Parathyroid adenoma (tissue), 2 donors: Measurements from ENCODE around the gene RTN4.
"Not testable (repeated sequence)": the region's sequence is repeated elsewhere in the genome, so short reads cannot be mapped to it uniquely, and the experiment has no call there.

Experiments used
- H2AFZ ChIP-seq: fragments of 300-600 bp; sonication (generic); one replicate; pipeline ENCODE4 v1.7.0; 2017; ENCODE audit warnings: antibody characterized with exemption, mild to moderate bottlenecking
- H3K27ac ChIP-seq: fragments of 300-600 bp; sonication (generic); one replicate; pipeline ENCODE4 v1.7.0; 2017
- H3K27me3 ChIP-seq: fragments of 300-600 bp; sonication (generic); one replicate; pipeline ENCODE4 v1.7.0; 2017; ENCODE audit warnings: low read length; ENCODE audit not compliant: control insufficient read depth, insufficient read depth
- H3K36me3 ChIP-seq: fragments of 300-600 bp; sonication (generic); one replicate; pipeline ENCODE4 v1.7.0; 2017; ENCODE audit warnings: low read length; ENCODE audit not compliant: control insufficient read depth, insufficient read depth
- H3K4me1 ChIP-seq: fragments of 300-600 bp; sonication (generic); one replicate; pipeline ENCODE4 v1.7.0; 2017; ENCODE audit warnings: control low read depth
- H3K4me2 ChIP-seq: fragments of 300-600 bp; sonication (generic); one replicate; pipeline ENCODE4 v1.7.0; 2017; ENCODE audit warnings: low read length
- H3K4me3 ChIP-seq: fragments of 300-600 bp; sonication (generic); one replicate; pipeline ENCODE4 v1.7.0; 2017; ENCODE audit warnings: low read depth, low read length
- H3K79me2 ChIP-seq: fragments of 300-600 bp; sonication (generic); one replicate; pipeline ENCODE4 v1.7.0; 2017; ENCODE audit warnings: control low read depth
- H3K9ac ChIP-seq: fragments of 300-600 bp; sonication (generic); one replicate; pipeline ENCODE4 v1.7.0; 2017; ENCODE audit warnings: mild to moderate bottlenecking
- H3K9me3 ChIP-seq: fragments of 300-600 bp; sonication (generic); one replicate; pipeline ENCODE4 v1.7.0; 2017; ENCODE audit warnings: low read length; ENCODE audit not compliant: control insufficient read depth
- TF ChIP-seq, protein P1 (sequence below): fragments of 300-600 bp; sonication (generic); IDR thresholded peaks from one replicate; pipeline ENCODE4 v1.7.0; 2017; ENCODE audit warnings: antibody characterized with exemption, mild to moderate bottlenecking
- donor health status: primary hyperparathyroidism.

Gene RTN4

GRCh38 chr2:55096586-55096985 is 46.3 kb upstream of the RTN4 start:
- Histone ChIP-seq H2AFZ (peak overlapping the region; percentile 0), H3K27ac (no peak overlapping the region), H3K27me3 (no peaks in the 10 kb centered on the region), H3K4me3 (no peak overlapping the region), H3K4me1 (peaks cover 19% of the 10 kb centered on the region), H3K36me3 (no peaks in the 10 kb centered on the region), H3K9me3 (no peaks in the 10 kb centered on the region), H3K79me2 (no peaks in the 10 kb centered on the region), H3K4me2 (no peak overlapping the region), H3K9ac (no peak overlapping the region)
- TF ChIP-seq, protein P1, sequence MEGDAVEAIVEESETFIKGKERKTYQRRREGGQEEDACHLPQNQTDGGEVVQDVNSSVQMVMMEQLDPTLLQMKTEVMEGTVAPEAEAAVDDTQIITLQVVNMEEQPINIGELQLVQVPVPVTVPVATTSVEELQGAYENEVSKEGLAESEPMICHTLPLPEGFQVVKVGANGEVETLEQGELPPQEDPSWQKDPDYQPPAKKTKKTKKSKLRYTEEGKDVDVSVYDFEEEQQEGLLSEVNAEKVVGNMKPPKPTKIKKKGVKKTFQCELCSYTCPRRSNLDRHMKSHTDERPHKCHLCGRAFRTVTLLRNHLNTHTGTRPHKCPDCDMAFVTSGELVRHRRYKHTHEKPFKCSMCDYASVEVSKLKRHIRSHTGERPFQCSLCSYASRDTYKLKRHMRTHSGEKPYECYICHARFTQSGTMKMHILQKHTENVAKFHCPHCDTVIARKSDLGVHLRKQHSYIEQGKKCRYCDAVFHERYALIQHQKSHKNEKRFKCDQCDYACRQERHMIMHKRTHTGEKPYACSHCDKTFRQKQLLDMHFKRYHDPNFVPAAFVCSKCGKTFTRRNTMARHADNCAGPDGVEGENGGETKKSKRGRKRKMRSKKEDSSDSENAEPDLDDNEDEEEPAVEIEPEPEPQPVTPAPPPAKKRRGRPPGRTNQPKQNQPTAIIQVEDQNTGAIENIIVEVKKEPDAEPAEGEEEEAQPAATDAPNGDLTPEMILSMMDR, result no peak

DNA sequence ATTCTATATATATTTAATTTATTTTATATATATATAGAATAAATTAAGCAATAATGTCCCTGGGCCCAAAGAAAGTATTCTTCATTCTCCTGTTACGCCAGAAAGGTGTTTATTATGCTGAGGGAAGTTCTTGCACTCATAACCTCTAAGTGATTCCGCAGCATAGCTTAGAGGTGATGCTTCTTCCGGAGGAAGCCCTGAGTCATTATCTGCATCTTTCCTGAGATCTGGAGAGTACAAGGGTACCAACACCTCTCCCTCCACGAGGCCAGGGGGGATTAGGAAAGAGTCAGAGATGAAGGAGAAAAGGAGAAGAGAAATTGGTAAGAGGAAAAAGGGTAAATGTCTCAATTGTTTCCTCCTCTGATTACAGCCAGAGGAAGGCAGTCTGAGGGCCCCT is 43.1 kb upstream of the RTN4 start:
- TF ChIP-seq, protein P1, result no peak
- no peak overlapping the region for H3K4me2 ChIP-seq
- no peaks in the 10 kb centered on the region for H3K36me3 ChIP-seq
- H3K27me3 ChIP-seq, result no peaks in the 10 kb centered on the region
- H3K9ac ChIP-seq, result no peak overlapping the region
- no peaks in the 10 kb centered on the region for H3K9me3 ChIP-seq
- no peaks in the 10 kb centered on the region for H3K79me2 ChIP-seq
- H3K4me3 ChIP-seq, result no peak overlapping the region
- H3K4me1 ChIP-seq, result peaks cover 13% of the 10 kb centered on the region
- H2AFZ ChIP-seq, result no peak overlapping the region
- no peak overlapping the region for H3K27ac ChIP-seq

DNA sequence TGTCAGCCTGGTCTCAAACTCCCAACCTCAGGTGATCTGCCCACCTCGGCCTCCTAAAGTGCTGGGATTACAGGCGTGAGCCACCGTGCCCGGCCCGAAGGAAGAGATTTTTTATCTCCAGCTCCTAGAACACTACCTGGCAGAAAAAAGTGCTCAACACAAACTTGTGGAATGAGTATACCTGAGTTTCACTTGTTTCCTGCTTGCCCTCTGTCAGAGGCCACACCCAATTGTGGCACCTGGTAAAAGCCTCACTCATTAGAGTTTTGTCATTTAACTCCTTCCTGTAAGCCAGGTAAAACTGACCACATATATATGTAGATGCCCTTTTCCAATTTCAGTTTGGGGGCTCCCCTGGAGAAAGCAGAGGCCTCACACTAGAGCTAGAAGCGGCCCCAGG is 42.2 kb upstream of the RTN4 start:
- H3K4me1 ChIP-seq, result peaks cover 10% of the 10 kb centered on the region
- H3K36me3 ChIP-seq, result no peaks in the 10 kb centered on the region
- H3K4me3 ChIP-seq, result no peak overlapping the region
- H3K79me2 ChIP-seq, result no peaks in the 10 kb centered on the region
- no peak overlapping the region for H3K4me2 ChIP-seq
- no peaks in the 10 kb centered on the region for H3K9me3 ChIP-seq
- no peak overlapping the region for H3K9ac ChIP-seq
- no peaks in the 10 kb centered on the region for H3K27me3 ChIP-seq
- no peak overlapping the region for H3K27ac ChIP-seq
- TF ChIP-seq, protein P1, result no peak
- H2AFZ ChIP-seq, result no peak overlapping the region

GRCh38 chr2:55091681-55092080 is 41.4 kb upstream of the RTN4 start:
- not testable (repeated sequence) for H3K4me2 ChIP-seq, H3K4me3 ChIP-seq, H3K27ac ChIP-seq, H3K36me3 ChIP-seq, H3K27me3 ChIP-seq, H2AFZ ChIP-seq, H3K9ac ChIP-seq, H3K79me2 ChIP-seq, H3K9me3 ChIP-seq, H3K4me1 ChIP-seq

DNA sequence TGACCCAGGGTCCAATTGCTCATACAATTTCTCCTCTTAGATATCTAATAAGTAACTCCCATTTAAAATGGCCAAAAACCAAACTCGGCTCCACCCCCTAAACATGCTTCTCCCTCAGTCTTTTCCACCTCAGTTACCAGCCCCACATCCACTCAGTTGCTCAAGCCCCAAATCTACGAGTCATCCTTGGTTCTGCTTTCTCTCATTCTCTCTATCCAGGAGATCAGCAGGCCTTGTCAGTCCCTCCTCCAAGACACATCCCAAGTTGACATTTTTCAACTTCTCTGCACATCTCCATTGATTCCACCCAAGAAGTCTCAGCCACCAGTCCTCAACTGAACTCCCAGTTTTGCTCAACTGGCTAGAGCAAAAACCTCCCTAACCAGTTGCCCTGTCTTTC is 40.5 kb upstream of the RTN4 start:
- TF ChIP-seq, protein P1, result no peak
- Histone ChIP-seq H3K4me2 (no peak overlapping the region), H3K27me3 (no peaks in the 10 kb centered on the region), H3K27ac (no peak overlapping the region), H3K9ac (no peak overlapping the region), H3K79me2 (no peaks in the 10 kb centered on the region), H3K36me3 (no peaks in the 10 kb centered on the region), H3K4me3 (no peak overlapping the region), H3K4me1 (no peaks in the 10 kb centered on the region), H3K9me3 (no peaks in the 10 kb centered on the region), H2AFZ (no peak overlapping the region)
